Neural cell (in vitro differentiated cells): Measurements from ENCODE around the gene GNPTAB.

Experiments
- CTCF ChIP-seq: fragments of 450-650 bp; IDR thresholded peaks from 2 replicates; pipeline ENCODE4 v1.5.1; 2014; ENCODE audit warnings: antibody characterized with exemption, mild to moderate bottlenecking, moderate library complexity; ENCODE audit not compliant: poor library complexity, severe bottlenecking
- EP300 ChIP-seq: fragments of 450-650 bp; conservative IDR thresholded peaks from 2 replicates; pipeline ENCODE4 v1.6.1; 2014; ENCODE audit warnings: antibody characterized with exemption, mild to moderate bottlenecking, moderate library complexity; ENCODE audit not compliant: poor library complexity, severe bottlenecking
- EZH2 ChIP-seq: fragments of 200-600, 300-800 bp; shearing (Covaris generic), sonication (generic); IDR thresholded peaks from 2 replicates; pipeline ENCODE4 v1.6.1; 2014; ENCODE audit warnings: antibody characterized with exemption, low read length, borderline replicate concordance, mild to moderate bottlenecking; ENCODE audit not compliant: insufficient read depth, poor library complexity, severe bottlenecking
- POLR2AphosphoS5 ChIP-seq: IDR thresholded peaks from 2 replicates; pipeline ENCODE4 v1.6.1; 2012
- RAD21 ChIP-seq: fragments of 450-650 bp; conservative IDR thresholded peaks from 2 replicates; pipeline ENCODE4 v1.6.1; 2014; ENCODE audit warnings: antibody characterized with exemption, mild to moderate bottlenecking, moderate library complexity
- REST ChIP-seq: IDR thresholded peaks from 2 replicates; pipeline ENCODE4 v1.6.1; 2012; ENCODE audit warnings: borderline replicate concordance

GRCh38 chr12:101838628-101839323 lies 8.0 kb upstream of the GNPTAB start:
- TF ChIP-seq CTCF (no peak), POLR2AphosphoS5 (no peak), REST (no peak), EZH2 (no peak), RAD21 (no peak), EP300 (no peak)
